Endothelial cell of umbilical vein (primary cell): ENCODE results near the gene PACS1. TPM values are rescaled to one million over a fixed set of nuclear protein-coding genes. Genes with fewer than 3 reads are reported as not detected.

Experiments
- BruUV-seq: library from RNA; stranded (reverse); fragments of 400-500 nt; replicated peaks from 2 replicates; lab custom pipeline; 2021; lab: Mats Ljungman, UMichigan
- CTCF ChIA-PET: fragments of 300-600, 350-600 bp; sonication (Branson Sonifier 250); formaldehyde crosslinking; loops from one replicate; lab custom pipeline; 2021; ENCODE audit warnings: antibody characterized with exemption, inconsistent platforms; lab: Charles Lee
- POLR2A ChIA-PET: fragments of 300-600, 350-600 bp; sonication (Branson Sonifier 250); formaldehyde crosslinking; loops from one replicate; lab custom pipeline; 2021; ENCODE audit warnings: antibody characterized with exemption, inconsistent platforms; lab: Charles Lee
- DNase-seq: peaks from one replicate; pipeline ENCODE4 v3.0.0-alpha.2; 2011; ENCODE audit warnings: low read depth, low spot score
- FAIRE-seq: peaks from 2 replicates; lab custom pipeline; 2011; peaks lifted over from hg19 to GRCh38; lab: Jason Lieb, UNC
- H2AFZ ChIP-seq: 2 replicates; pipeline ENCODE4 v1.6.0; 2012; ENCODE audit warnings: low read depth, low read length, control low read depth, inconsistent platforms
- H3K27ac ChIP-seq: 2 replicates; pipeline ENCODE4 v1.5.1; 2011; ENCODE audit warnings: low read depth, mild to moderate bottlenecking, control low read depth, low read length, moderate library complexity; ENCODE audit not compliant: insufficient read depth
- H3K27me3 ChIP-seq, 2 experiments: 2 replicates each; pipeline versions ENCODE4 v1.6.0 to v1.6.1; 2011; ENCODE audit warnings: low read length in 2 of 2, mixed read lengths in 1 of 2; ENCODE audit not compliant: control insufficient read depth in 2 of 2, insufficient read depth in 2 of 2
- H3K36me3 ChIP-seq, 2 experiments: 2 replicates in 1 of 2; 3 replicates in 1 of 2; pipeline ENCODE4 v1.5.1; 2011; ENCODE audit warnings: low read length in 2 of 2, mild to moderate bottlenecking in 1 of 2, moderate library complexity in 1 of 2; ENCODE audit not compliant: control insufficient read depth in 2 of 2, insufficient read depth in 2 of 2; ENCODE audit errors: extremely low read depth in 1 of 2
- H3K4me1 ChIP-seq: 3 replicates; pipeline ENCODE4 v1.5.1; 2011; ENCODE audit warnings: mild to moderate bottlenecking, low read length; ENCODE audit not compliant: control insufficient read depth, insufficient read depth; ENCODE audit errors: extremely low read depth
- H3K4me2 ChIP-seq: 2 replicates; pipeline ENCODE4 v1.6.1; 2011; ENCODE audit warnings: low read length, control low read depth, mixed read lengths; ENCODE audit not compliant: insufficient read depth
- H3K4me3 ChIP-seq, 3 experiments: fragments of 200-600 bp in 1 of 3; sonication (generic), shearing (Covaris generic) in 1 of 3; replicated peaks in 1 of 3; 2 replicates each; pipeline ENCODE4 v1.5.1; 2011 to 2016; ENCODE audit warnings: control low read depth in 3 of 3, low read length in 3 of 3, mild to moderate bottlenecking in 2 of 3, inconsistent platforms in 1 of 3, low read depth in 1 of 3, moderate library complexity in 1 of 3; ENCODE audit not compliant: insufficient read depth in 1 of 3
- H3K79me2 ChIP-seq: 2 replicates; pipeline ENCODE4 v1.6.0; 2012; ENCODE audit warnings: low read length, inconsistent platforms; ENCODE audit not compliant: control insufficient read depth, insufficient read depth
- H3K9ac ChIP-seq: replicated peaks from 2 replicates; pipeline ENCODE3; 2011; ENCODE audit warnings: low read length, control low read depth; ENCODE audit not compliant: insufficient read depth; ENCODE audit errors: extremely low read depth
- H3K9me1 ChIP-seq: replicated peaks from 3 replicates; pipeline ENCODE4 v1.6.0; 2011; ENCODE audit warnings: mild to moderate bottlenecking, low read length; ENCODE audit not compliant: control insufficient read depth, insufficient read depth; ENCODE audit errors: extremely low read depth
- H3K9me3 ChIP-seq: replicated peaks from 2 replicates; pipeline ENCODE4 v1.5.1; 2012; ENCODE audit warnings: low read length, inconsistent platforms; ENCODE audit not compliant: control insufficient read depth, insufficient read depth
- H4K20me1 ChIP-seq: replicated peaks from 2 replicates; pipeline ENCODE3; 2011; ENCODE audit warnings: mild to moderate bottlenecking, low read length; ENCODE audit not compliant: control insufficient read depth, insufficient read depth; ENCODE audit errors: extremely low read depth
- CTCF ChIP-seq, 2 donors: IDR thresholded peaks; 1 replicate in 1 of 2; 2 replicates in 1 of 2; pipeline ENCODE4 v1.5.1; 2011; ENCODE audit warnings: low read length in 2 of 2, mild to moderate bottlenecking in 2 of 2, moderate library complexity in 2 of 2, control low read depth in 1 of 2, inconsistent platforms in 1 of 2, low read depth in 1 of 2; ENCODE audit not compliant: insufficient read depth in 1 of 2; ENCODE audit errors: extremely low read depth in 1 of 2
- EZH2 ChIP-seq: IDR thresholded peaks from 2 replicates; pipeline ENCODE4 v1.6.1; 2012; ENCODE audit warnings: borderline replicate concordance, low read depth, mild to moderate bottlenecking, moderate library complexity, low read length, inconsistent platforms; ENCODE audit not compliant: severe bottlenecking
- FOS ChIP-seq: IDR thresholded peaks from 2 replicates; pipeline ENCODE4 v1.6.1; 2011; ENCODE audit warnings: mild to moderate bottlenecking, low read length, moderate library complexity, borderline replicate concordance; ENCODE audit not compliant: insufficient read depth
- GATA2 ChIP-seq: IDR thresholded peaks from 2 replicates; pipeline ENCODE4 v1.7.0; 2011; ENCODE audit warnings: low read depth, mild to moderate bottlenecking, moderate library complexity, mixed read lengths, low read length; ENCODE audit not compliant: insufficient read length, insufficient read depth
- JUN ChIP-seq: IDR thresholded peaks from 2 replicates; pipeline ENCODE4 v1.6.1; 2011; ENCODE audit warnings: borderline replicate concordance, low read depth; ENCODE audit not compliant: insufficient read length, insufficient read depth
- MYC ChIP-seq: IDR thresholded peaks from one replicate; pipeline ENCODE4 v1.6.1; 2011; ENCODE audit warnings: mild to moderate bottlenecking, low read depth, low read length
- POLR2A ChIP-seq: IDR thresholded peaks from 2 replicates; pipeline ENCODE4 v1.6.1; 2012; ENCODE audit warnings: low read depth, mild to moderate bottlenecking, control low read depth, low read length
- POLR2AphosphoS5 ChIP-seq: IDR thresholded peaks from 2 replicates; pipeline ENCODE4 v1.6.1; 2012; ENCODE audit warnings: low read depth, mild to moderate bottlenecking, control low read depth, low read length, moderate library complexity; ENCODE audit not compliant: insufficient read depth
- dilution Hi-C: fragments of 300-500 bp; cut with MboI; formaldehyde crosslinking; loops from one replicate; pipeline ENCODE4 v1.15.0; 2019; ENCODE audit warnings: low sequenced_read_pairs; ENCODE audit not compliant: extremely low pct_ligation_motif_present
- intact Hi-C: fragments of 100-400 bp; cut with micrococcal nuclease; formaldehyde crosslinking; loops from one replicate; pipeline ENCODE4 v1.10.0; 2022
- polyA plus RNA-seq, 4 experiments: library from polyadenylated mRNA; depleted of rRNA in 3 of 4; stranded (reverse) in 3 of 4; unstranded in 1 of 4; fragments of >200 nt; gene quantifications; 2 replicates each; pipeline versions ENCODE4 v1.2.1 to v1.2.3, GENCODE V29; 2011 to 2012; ENCODE audit warnings: missing spikeins in 1 of 4
- total RNA-seq: library from RNA; stranded (reverse); gene quantifications from 2 replicates; pipeline ENCODE4 v1.2.3, GENCODE V29; 2021
- TF ChIP-seq, protein P1 (sequence below): IDR thresholded peaks from 2 replicates; pipeline ENCODE4 v1.6.1; 2011; ENCODE audit not compliant: insufficient read depth, insufficient read length

PACS1 gene
- total and polyA plus RNA-seq, 2 donors (not counting 3 experiments of a cell fraction or from before 2014, with no cell fraction given), result 26.4 to 64.4 TPM

GRCh38 chr11:66291303-66291705 is 221.2 kb downstream of the PACS1 start:
- Histone ChIP-seq H3K9me1 (no peaks in the 10 kb centered on the region), H2AFZ (no peak overlapping the region), H3K27me3 (peaks cover 20% of the 10 kb centered on the region in 2 experiments), H3K4me3 (no peak overlapping the region), H3K9ac (no peak overlapping the region), H3K79me2 (peaks cover 12% of the 10 kb centered on the region), H3K4me1 (peaks cover 13% of the 10 kb centered on the region), H3K4me2 (no peak overlapping the region), H3K9me3 (no peaks in the 10 kb centered on the region), H3K27ac (no peak overlapping the region), H4K20me1 (no peaks in the 10 kb centered on the region), H3K36me3 (no peaks in the 10 kb centered on the region)
- TF ChIP-seq EZH2 (no peak), POLR2AphosphoS5 (no peak), JUN (no peak), CTCF (IDR thresholded peaks at IDR 0.05; ENCODE audit: extremely low read depth in 1 of 2, insufficient read depth in 1 of 2, low read depth in 1 of 2, low read length in 2 of 2) (no peak), POLR2A (no peak), GATA2 (no peak), MYC (no peak), FOS (no peak)
- TF ChIP-seq, protein P1, sequence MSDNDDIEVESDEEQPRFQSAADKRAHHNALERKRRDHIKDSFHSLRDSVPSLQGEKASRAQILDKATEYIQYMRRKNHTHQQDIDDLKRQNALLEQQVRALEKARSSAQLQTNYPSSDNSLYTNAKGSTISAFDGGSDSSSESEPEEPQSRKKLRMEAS, result no peak
- ChIA-PET CTCF (interaction anchor here (0.6 to 1.9 kb wide), 5 partner anchors 9 to 69 kb away, joined by 3 to 10 read pairs (median 5); no protein-coding TSS in a partner anchor), POLR2A (no interaction called here)
- FAIRE-seq (no peak), DNase-seq (no peak)
- dilution Hi-C loops (no loop called here), intact Hi-C loops (no loop called here)
- no TSS peak for BruUV-seq
